ENCODE measurements around the gene TUBB6.

Gene TUBB6

DNA sequence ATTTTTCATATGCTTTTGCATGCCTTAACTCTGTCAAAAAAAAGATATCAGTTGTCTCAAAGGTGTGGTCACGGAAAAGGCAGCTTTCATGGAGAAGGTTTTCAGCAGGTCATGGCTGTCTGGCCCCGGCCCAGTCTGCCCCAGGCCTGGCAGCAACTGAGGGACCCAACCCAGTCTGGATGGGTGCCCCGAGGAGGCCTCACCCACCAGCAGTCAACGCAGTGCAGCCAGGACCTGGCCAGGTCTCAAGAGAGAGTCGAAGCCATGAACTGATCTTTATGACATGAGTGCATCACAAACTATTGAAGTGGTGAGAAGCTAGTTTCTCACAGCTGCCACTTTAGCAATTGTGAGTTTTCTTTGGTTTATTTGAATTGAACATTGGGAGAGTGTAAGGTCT is 7.9 kb downstream of the TUBB6 start:
- no peak for FAIRE-seq

DNA sequence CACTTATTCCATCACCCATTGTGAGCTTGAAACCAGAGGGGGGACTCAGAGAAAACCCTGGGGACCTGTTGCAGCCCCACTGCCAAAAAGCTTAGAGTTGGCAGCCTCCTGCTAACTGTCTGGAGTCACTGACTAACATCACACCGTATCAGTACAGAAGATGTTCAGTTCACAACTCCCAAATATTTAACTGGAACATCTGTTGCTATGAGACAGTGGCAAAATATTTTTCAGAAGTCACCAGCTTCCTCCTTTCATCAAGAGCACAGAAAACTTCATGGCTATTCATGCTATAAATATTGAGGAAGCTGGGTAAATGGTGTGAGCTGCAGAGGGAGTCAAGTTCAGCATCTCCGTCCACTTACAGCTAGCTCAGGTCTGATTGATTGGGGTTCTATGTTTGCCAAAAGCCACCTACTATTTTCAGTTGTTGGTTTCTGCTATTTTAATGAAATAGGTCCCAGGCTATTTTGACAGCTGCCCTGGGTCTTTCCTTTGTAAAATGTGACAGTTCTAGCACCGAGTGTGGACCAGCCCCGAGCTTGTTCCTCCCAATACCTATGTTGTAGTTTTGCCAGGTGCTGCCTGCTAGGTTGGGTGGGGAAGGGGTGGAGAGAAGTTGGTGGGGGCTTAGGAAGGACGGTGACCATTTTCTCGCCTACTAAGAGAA is 9.8 kb downstream of the TUBB6 start:
- FAIRE-seq, result no peak

DNA sequence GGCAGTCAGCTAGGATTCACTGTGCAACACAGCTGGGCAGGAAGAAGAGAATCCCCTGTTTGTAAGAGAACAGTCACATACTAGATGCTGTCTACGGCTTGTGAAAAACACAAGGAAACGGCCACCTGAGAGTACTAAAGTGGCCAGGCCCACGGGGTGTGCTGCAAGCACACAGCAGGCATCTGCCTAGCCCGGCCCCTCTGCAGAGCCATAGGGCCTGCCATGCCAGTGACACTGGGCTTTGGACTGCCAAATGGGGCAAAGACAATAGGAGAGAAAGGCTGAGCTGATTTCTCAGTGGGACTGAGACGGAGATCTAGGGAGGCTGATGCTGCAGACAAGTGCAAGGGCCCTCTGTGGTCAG is 10.3 kb downstream of the TUBB6 start:
- FAIRE-seq, result no peak

DNA sequence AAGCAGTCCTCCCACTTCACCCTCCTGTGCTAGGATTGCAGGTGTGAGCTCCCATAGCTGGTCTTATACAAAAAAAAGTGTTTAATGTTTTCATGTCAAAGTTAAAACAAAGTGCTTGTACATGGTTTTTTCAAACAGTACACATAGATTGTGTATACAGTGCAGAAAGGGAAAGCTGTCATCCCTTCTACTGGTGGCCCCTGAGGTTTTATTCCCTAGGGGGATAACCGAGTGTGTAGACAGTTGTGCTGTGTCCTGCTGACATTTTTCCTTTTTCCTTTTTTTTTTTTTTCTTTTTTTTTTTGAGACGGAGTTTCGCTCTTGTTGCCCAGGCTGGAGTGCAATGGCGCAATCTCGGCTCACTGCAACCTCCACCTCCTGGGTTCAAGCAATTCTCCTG is 10.8 kb downstream of the TUBB6 start:
- FAIRE-seq, result no peak

DNA sequence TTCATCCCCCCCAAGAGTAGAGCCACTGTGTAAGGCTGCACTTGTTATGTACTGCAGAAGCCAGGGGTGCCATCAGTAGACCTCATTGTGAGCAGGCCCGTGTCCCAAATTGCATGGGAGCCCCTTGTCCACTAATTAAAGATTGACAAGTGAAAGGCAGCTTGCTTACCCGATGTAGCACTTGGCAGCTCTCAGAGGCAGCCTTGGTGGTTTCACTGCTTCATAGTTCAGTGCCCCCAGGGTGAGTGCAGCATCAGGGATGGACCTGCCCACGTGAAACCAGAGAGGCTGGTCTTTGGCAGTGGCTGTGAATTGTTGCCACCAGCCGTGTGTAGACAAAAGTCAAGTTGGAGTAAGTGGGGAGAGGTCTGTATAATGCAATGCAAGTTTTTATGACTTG is 13.3 kb downstream of the TUBB6 start:
- no peak for FAIRE-seq

DNA sequence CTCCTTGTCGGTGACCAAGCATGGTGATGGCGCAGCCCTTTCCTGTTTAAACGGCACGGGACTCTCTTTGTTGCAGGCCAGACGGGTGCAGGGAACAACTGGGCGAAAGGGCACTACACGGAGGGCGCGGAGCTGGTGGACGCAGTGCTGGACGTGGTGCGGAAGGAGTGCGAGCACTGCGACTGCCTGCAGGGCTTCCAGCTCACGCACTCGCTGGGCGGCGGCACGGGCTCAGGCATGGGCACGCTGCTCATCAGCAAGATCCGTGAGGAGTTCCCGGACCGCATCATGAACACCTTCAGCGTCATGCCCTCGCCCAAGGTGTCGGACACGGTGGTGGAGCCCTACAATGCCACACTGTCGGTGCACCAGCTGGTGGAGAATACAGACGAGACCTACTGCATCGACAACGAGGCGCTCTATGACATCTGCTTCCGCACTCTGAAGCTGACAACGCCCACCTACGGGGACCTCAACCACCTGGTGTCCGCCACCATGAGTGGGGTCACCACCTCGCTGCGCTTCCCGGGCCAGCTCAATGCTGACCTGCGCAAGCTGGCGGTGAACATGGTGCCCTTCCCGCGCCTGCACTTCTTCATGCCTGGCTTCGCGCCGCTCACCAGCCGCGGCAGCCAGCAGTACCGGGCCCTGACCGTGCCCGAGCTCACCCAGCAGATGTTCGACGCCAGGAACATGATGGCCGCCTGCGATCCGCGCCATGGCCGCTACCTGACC is 17.1 kb downstream of the TUBB6 start:
- FAIRE-seq, result no peak

DNA sequence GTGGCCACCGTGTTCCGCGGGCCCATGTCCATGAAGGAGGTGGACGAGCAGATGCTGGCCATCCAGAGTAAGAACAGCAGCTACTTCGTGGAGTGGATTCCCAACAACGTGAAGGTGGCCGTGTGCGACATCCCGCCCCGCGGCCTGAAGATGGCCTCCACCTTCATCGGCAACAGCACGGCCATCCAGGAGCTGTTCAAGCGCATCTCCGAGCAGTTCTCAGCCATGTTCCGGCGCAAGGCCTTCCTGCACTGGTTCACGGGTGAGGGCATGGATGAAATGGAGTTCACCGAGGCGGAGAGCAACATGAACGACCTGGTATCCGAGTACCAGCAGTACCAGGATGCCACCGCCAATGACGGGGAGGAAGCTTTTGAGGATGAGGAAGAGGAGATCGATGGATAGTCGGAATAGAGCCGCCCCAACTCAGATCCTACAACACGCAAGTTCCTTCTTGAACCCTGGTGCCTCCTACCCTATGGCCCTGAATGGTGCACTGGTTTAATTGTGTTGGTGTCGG is 17.7 kb downstream of the TUBB6 start:
- no peak for FAIRE-seq

DNA sequence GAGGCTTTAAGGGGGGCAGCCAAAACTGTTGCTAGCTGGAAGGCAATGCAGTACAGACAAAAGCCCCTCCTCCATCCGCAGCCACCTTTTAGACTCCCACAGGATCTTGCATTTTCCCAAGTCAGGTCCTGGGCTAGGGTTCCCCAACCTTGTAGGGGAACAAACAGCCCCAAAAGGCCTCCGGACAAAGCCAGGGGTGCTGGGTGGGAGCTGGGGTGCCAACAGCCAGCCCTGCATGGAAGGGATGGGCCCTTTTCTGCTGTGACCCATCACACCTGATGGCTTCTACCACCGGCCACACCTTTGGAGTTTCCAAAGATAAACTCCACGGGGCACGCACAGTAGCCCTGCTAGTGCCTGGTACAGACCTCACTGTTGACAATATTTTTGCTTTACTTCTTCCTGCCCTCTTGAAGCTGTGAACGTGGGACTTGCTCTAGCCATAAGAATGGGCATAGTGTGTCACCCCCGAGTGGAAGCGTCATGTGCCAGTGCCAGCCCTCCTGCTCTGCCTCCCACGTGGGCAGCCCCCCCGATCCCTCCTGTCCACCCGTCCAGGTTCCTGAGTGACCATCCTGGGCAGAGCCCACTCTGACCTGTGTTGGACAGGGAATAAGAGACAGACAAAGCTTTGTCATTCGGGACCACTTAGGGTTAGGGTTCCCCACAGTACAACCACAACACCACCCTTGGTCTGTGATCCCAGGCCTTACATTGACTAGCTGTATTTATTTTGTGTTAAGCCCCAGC is 18.8 kb downstream of the TUBB6 start:
- FAIRE-seq, result no peak

DNA sequence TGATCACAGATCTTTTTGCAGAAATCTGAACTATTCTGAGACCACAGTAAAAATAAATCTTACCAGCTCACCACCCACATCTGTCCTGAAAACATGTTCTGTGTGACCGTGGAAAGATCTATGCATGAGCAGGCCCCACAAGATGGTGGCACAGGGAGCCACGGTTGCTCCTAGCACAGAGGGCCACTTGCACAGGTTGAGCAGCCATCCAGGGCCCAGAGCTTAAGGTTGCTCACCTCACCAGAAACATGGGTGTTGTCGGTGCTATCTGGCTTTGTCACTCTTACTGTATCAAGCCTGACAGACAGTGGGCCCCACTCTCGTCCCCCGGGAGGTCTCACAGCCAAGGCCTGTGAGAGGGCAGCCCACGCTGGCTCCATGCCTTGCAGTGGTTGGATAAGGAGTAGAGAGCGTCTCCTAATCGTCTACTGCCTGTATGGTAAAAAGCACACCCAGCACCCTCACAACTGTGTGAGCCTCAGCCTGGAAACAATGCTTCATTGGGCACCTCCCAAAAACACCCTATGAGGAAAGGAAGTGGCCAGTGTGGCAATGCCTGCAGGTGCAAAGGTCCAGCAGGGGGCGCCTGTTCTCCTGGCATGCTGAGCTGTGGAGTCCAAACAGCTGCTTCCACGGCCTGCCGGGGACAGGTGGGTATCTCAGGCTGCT is 19.6 kb downstream of the TUBB6 start:
- FAIRE-seq, result no peak

DNA sequence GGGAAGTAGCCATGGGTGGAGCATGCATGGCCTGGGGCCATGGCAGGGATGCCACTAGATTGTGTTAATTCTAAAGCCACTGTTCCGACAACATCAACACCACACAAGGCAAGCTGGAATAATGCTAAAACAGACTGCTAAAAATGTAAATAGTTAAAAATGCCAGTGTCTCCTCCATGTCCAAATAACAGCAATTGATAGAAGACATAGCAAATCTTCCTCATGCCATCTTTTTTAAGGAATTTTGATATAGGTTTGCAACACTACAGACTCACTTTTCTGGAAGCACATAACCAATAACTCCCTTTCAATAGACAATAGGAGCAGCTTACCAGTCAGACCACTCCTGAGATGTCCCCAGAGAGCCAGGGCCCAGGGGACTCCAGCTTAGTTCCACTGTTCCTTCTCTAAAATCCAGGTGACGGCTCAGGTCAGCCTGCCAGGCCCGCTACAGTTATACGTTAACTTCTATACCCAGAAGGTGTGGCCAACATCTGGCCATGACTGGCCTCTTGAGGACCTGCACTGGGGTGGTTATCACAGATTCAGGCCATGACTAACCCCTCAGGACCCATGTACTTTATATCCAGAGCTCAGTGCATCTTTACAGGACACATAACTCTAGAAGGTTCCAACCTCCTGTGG is 20.3 kb downstream of the TUBB6 start:
- no peak for FAIRE-seq

DNA sequence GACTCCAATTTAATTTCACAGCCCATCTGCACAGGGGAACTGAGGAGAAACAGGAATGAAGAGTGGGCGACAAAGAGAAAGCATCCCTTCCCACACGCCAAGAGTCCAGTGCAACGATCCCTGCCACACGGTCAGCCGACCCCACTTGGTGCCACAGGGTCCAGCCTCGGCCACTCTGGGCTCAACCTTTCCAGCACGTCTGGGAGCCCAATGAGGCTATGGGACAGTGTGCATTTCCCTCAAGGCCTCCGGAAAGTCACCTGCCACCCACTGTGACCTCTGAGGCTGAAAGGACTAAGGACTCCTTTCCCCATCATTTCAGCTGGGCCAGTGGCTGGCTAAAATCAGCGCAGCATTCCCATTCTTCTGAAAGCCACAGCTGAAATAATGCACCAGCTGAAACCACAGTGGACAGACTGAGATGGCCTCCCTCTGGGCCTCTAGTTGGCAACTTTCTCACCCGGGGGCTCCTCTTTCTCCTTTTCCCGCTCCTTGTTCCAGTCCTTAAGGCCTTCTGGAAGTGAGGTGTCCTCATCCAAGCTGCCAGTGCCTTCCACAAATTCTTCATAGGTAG is 21.2 kb downstream of the TUBB6 start:
- FAIRE-seq, result no peak

DNA sequence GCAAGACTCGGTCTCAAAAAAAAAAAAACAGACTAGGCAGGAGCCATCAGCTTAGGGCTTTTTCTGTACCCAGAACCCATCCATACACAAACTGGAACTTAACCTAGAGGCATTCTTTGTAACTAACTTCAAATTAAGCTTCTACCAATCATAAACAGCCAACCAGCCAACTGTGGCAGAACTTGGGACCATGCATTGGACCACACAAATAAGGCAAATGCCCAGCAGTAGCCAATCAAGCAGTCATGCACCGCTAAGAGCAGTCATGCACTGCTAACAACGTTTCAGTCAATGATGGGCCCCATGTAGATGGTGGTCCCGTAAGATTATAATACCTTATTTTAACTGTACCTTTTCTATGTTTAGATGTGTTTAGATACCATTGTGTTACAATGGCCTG is 22.7 kb downstream of the TUBB6 start:
- no peak for FAIRE-seq

DNA sequence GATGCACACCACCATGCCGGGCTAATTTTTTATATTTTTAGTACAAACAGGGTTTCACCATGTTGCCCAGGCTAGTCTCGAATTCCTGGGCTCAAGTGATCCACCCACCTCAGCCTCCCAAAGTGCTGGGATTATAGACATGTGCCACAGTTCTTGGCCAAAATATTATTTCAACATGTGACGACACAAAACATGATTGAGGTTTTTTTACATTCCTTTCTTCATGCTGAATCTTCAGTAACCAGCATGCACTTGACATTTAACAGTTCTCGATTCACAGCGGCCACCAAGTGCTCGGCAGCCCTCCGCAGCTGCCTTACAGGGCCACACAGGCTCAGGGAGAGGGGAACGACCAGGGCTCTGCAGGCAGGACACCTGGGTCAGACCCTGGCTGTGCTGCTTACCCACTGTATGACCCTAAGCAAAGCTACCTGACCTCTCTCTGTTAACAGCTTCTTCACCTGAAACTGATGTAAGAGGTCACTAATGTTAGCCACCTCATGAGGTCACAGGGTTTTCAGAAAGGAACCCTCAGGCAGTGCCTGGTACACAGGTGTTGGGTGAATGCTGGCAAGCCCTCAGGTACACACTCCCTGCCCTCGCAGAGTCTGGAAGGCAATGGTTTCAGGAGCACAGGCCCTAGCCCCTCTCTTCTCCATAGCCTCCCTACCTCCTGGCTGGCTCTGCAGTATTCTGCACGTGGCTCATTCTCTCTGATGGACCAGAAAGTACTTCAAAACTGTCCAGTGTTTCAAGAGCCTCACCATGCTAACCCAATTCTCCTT is 25.7 kb downstream of the TUBB6 start:
- no peak for FAIRE-seq

DNA sequence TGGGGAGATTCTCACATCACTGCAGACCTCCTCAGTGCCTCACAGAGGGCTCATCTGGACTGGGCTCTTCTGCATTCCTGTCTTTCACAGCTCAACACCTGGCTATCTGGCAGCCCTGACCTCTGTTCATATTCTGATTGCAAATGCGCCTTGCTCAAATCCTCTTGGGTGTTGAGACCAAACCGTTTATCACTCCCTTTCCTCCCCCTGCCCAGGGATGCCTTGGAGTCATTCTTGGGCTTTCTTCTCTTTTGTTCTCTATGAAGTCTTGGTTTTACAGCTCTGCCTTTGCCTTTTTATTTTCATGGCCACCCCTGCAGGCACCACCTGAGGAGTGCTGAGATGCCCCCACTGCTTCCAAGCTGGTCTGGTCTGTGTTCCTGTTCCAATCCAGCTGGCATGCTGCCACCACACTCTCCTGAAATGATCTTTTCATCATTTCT is 26.3 kb downstream of the TUBB6 start:
- no peak for FAIRE-seq

DNA sequence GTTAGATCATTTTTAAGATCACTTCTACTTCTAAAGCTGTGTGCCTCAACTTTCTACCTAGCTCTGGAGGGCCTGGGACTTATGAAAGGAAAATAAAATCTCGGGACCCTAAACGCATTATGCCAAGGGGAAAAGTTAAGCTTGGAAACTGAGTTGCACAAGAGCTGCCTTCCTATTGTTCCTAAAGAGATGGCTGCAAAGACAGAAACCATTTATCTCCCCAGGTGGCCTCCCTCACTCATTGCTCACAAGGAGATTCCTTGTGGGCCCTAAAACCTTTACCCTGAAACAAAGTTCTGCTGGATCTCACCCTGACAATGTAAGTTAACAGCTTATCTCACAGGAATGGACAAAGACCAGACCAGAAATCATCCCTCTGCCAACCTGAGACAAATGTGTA is 26.8 kb downstream of the TUBB6 start:
- FAIRE-seq, result no peak

DNA sequence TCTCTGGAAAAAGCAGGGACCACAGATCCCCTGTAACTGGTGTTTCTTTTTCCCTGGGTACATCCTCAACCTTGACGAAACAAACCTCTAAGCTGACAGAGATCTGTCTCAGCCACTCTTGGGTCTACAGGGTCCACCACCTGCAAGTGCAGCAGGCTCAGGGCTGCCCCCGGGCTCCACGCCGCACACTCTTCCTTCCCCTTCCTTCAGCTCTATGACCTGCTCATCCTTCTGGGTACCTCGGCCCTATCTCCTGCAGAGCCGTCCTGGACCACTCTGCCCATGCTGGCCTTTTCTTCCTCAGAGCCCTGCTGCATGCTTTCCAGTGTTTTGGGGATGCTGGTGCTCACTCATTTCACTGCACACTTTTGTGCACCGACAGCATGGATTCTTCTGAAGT is 27.5 kb downstream of the TUBB6 start:
- FAIRE-seq, result no peak

DNA sequence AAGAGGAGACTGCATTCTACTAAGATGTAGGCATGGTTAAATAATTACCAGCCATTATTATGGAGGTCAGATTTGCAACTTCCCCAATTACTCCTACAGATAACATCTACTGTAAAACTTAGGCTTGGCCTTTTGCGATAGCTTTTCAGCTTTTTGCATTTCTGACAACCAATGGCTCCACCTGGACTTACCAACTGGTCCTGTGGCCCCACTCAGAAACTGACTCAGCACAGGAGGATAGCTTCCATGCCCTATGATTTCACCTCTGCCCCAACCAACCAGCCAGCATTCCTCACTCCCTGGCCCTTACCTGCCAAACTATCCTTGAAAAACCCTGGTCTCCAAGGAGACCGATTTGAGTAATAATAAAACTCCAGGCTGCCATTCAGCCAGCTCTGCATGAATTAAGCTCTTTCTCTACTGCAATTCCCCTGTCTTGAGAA is 28.2 kb downstream of the TUBB6 start:
- no peak for FAIRE-seq

DNA sequence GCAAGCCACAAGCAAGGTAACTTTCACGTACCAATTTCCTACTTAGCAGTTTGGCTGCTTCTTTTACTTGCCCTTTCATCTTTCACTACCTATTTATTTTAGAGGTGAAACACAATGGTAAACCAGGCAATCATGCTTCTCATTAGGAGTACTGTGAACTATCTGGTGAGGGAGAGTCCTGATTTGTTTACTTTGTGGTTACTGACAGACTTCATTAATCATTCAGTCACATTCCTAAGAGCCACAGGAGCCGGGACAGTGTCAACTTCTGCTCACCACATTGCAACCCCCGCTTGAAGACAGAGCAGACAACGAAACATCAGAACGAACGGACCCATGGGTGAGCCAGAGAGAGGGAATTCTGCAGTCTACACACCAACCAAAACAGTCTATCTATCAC is 28.8 kb downstream of the TUBB6 start:
- FAIRE-seq, result no peak

DNA sequence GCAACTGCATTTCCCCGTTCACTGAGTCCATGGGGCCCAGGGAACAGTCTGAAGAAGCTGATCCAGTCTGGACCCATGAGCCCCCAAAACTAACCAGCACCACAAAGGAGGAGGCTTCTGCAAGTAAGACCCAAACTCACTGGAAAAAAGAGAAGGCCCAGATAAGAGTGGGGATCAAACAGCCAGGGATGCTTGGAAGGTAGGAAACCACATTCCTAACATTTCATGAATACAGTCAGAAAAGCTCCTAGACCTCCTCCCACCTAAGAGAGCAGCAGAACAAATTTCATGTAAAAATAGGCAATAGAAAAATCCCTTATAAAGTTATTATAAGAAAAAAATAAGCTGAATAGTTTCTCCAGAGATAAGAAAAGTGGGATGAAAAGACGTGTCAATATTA is 30.3 kb downstream of the TUBB6 start:
- no peak for FAIRE-seq

DNA sequence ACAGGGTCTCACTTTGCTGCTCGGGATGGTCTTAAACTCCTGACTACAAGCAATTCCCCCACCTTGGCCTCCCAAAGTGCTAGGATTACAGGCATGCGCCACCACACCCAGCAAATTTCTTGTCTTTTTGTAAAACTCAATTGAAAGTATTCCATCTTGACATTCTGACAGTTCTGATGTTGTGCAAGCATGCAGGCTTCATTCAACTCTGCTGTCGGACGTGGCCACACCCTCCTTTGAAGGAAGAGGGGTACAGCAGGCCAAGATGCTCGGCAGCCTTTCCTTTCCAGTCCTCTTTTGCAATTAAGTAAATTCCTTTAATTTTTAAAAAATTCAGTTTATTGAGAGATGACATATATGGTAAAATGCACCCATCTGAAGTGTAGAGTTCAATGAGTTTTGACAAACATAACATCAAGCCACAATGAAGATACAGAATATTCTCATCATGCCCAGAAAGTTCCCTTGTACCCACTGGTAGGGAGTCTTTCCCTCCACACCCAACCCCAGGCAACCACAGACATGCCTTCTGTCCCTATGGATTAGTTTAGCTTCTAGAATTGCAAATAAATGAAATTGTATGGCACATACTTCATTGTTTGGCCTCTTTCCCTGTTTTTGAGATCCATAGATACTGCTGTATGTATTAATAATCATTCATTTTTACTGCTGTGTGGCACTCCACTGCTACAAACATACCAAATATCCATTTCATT is 33.1 kb downstream of the TUBB6 start:
- FAIRE-seq, result no peak

DNA sequence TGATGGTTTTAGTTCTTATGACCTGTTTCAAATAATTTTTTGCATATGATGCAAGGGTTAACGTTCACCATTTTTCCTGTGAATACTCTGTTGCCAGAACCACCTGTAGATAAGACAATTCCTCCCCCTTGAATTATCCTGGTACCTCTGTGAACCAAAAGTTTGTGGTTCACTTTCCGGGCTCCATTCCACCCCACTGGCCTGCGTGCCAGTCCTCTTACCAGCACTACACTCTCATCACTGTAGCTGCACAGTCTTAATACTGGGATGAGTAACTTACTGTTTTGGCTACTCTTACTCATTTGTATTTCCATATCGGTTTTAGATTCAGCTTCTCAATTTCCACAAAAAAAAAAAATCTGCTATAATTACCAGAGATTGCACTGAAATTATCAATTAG is 34.6 kb downstream of the TUBB6 start:
- no peak for FAIRE-seq

Measured in A204.1 (cell line).